Lung (tissue), 12 donors: ENCODE results near the gene PLA2G10. TPM values are rescaled to one million over a fixed set of nuclear protein-coding genes. Genes with fewer than 3 reads are reported as not detected.

Experiments used
- ATAC-seq: fragments of 200-7000 bp; cut with Tn5 transposase; one replicate; pipeline ENCODE4 v1.9.1; 2020; ENCODE audit warnings: moderate number of reproducible peaks; ENCODE audit not compliant: insufficient read depth, low FRiP score
- DNase-seq, 3 donors: peaks; one replicate each; pipeline ENCODE4 v3.0.0-alpha.2; 2013 to 2017
- H3K27ac ChIP-seq, 2 donors: one replicate each; pipeline ENCODE4 v1.5.1; 2013; ENCODE audit warnings: mild to moderate bottlenecking in 2 of 2, moderate library complexity in 2 of 2, control low read depth in 1 of 2, inconsistent platforms in 1 of 2, low read depth in 1 of 2, low read length in 1 of 2
- H3K27me3 ChIP-seq, 3 donors: one replicate each; pipeline ENCODE4 v1.5.1; 2013; ENCODE audit warnings: low read length in 2 of 3; ENCODE audit not compliant: control insufficient read depth in 3 of 3, insufficient read depth in 3 of 3
- H3K36me3 ChIP-seq, 4 donors: one replicate each; pipeline ENCODE4 v1.5.1; 2013; ENCODE audit warnings: low read length in 4 of 4, mild to moderate bottlenecking in 1 of 4, moderate library complexity in 1 of 4; ENCODE audit not compliant: control insufficient read depth in 4 of 4, insufficient read depth in 4 of 4
- H3K4me1 ChIP-seq, 5 donors: one replicate each; pipeline ENCODE4 v1.5.1; 2013; ENCODE audit warnings: low read length in 5 of 5, mild to moderate bottlenecking in 2 of 5, moderate library complexity in 1 of 5; ENCODE audit not compliant: control insufficient read depth in 5 of 5, insufficient read depth in 5 of 5
- H3K4me3 ChIP-seq: one replicate; pipeline ENCODE4 v1.5.1; 2013; ENCODE audit warnings: mild to moderate bottlenecking, control low read depth, moderate library complexity
- H3K9ac ChIP-seq, 2 donors: one replicate each; pipeline ENCODE4 v1.5.1; 2013; ENCODE audit warnings: low read length in 2 of 2, control low read depth in 1 of 2; ENCODE audit not compliant: insufficient read depth in 1 of 2
- H3K9me3 ChIP-seq, 4 donors: one replicate each; pipeline ENCODE4 v1.5.1; 2013; ENCODE audit warnings: low read length in 3 of 4, mild to moderate bottlenecking in 1 of 4, moderate library complexity in 1 of 4; ENCODE audit not compliant: control insufficient read depth in 4 of 4, insufficient read depth in 3 of 4
- CTCF ChIP-seq: IDR thresholded peaks from 2 replicates; pipeline ENCODE4 v1.5.1; 2012; ENCODE audit warnings: mild to moderate bottlenecking; ENCODE audit errors: control extremely low read depth, extremely low read depth
- WGBS, 2 donors: extraction: QIAGEN DNeasy Blood & Tissue Kit; methylation state at CpG; one replicate each; pipeline ENCODE4 v1.1.7; 2013; 5-methylcytosine and 5-hydroxymethylcytosine counted together
- polyA plus RNA-seq, 2 donors: library from polyadenylated mRNA; stranded (reverse); fragments of 200-250 nt; gene quantifications; one replicate each; pipeline ENCODE4 v1.2.1, GENCODE V29; 2013
- total RNA-seq, 2 donors: library from RNA; depleted of rRNA in 1 of 2; stranded (reverse); fragments of >200 nt in 1 of 2; gene quantifications; one replicate each; pipeline ENCODE4 v1.2.1, GENCODE V29; 2014 to 2021
- donor health status: control.
- donor health status: control.
- donor health status: Bipolar disorder and iron deficiency.
- donor health status: healthy.
- donor health status: DM: yes; HTN: yes; CAD: no.

Gene PLA2G10
- total and polyA plus RNA-seq, 4 donors = 0.40 to 10.1 (median 5.7) TPM

GRCh38 chr16:14650629-14651028 is 43.5 kb downstream of the PLA2G10 start:
- ATAC-seq (no peak), DNase-seq (no peak)
- no peaks in the 10 kb centered on the region for H3K9me3 ChIP-seq
- no peak overlapping the region for H3K9ac ChIP-seq
- no peak overlapping the region for H3K4me3 ChIP-seq
- no peak overlapping the region for H3K27ac ChIP-seq
- TF ChIP-seq CTCF = no peak
- 80 to 91% methylated on average over 6 of the region's 6 CpGs for WGBS, 2 donors
- H3K36me3 ChIP-seq = peaks cover 27 to 37% (median 31%) of the 10 kb centered on the region in 4 donors
- no peaks in the 10 kb centered on the region for H3K27me3 ChIP-seq
- H3K4me1 ChIP-seq = peaks cover 0 to under 1% (median 0%) of the 10 kb centered on the region in 5 donors

- Histone ChIP-seq H3K27ac (no peak overlapping the region), H3K9ac (no peak overlapping the region), H3K36me3 (peaks cover 26 to 40% (median 33%) of the 10 kb centered on the region in 4 donors), H3K9me3 (no peaks in the 10 kb centered on the region), H3K27me3 (no peaks in the 10 kb centered on the region), H3K4me1 (no peaks in the 10 kb centered on the region), H3K4me3 (no peak overlapping the region)
- 95 to 96% methylated on average over 10 of the region's 10 CpGs for WGBS, 2 donors
- DNase-seq (no peak), ATAC-seq (no peak)
- no peak for TF ChIP-seq CTCF
These were observed 44.3 kb downstream of the PLA2G10 start for GRCh38 chr16:14649816-14650215.

- Histone ChIP-seq H3K27ac (no peak overlapping the region), H3K36me3 (peaks cover 10 to 22% (median 13%) of the 10 kb centered on the region in 4 donors), H3K4me1 (peaks cover 0 to 5% (median 0%) of the 10 kb centered on the region in 5 donors), H3K4me3 (no peak overlapping the region), H3K27me3 (no peaks in the 10 kb centered on the region), H3K9ac (no peak overlapping the region), H3K9me3 (no peaks in the 10 kb centered on the region)
- DNase-seq = no peak
- TF ChIP-seq CTCF = no peak
- 84 to 88% methylated on average over 7 of the region's 7 CpGs for WGBS, 2 donors
- ATAC-seq = no peak
These were observed 52.2 kb downstream of the PLA2G10 start for GRCh38 chr16:14641926-14642325.

- no peak overlapping the region for H3K27ac ChIP-seq
- no peaks in the 10 kb centered on the region for H3K27me3 ChIP-seq
- ATAC-seq (no peak), DNase-seq (no peak)
- 88 to 95% methylated on average over 8 of the region's 8 CpGs for WGBS, 2 donors
- no peak overlapping the region for H3K9ac ChIP-seq
- H3K4me3 ChIP-seq = no peak overlapping the region
- H3K36me3 ChIP-seq = peaks cover 9 to 22% (median 13%) of the 10 kb centered on the region in 4 donors
- H3K9me3 ChIP-seq = no peaks in the 10 kb centered on the region
- peaks cover 0 to 5% (median 0%) of the 10 kb centered on the region in 5 donors for H3K4me1 ChIP-seq
- TF ChIP-seq CTCF = no peak
These were observed 52.9 kb downstream of the PLA2G10 start for GRCh38 chr16:14641206-14641605.
